Neural cell (in vitro differentiated cells): Measurements from ENCODE around the gene LRMDA.

Experiments used
- EP300 ChIP-seq: fragments of 450-650 bp; conservative IDR thresholded peaks from 2 replicates; pipeline ENCODE4 v1.6.1; 2014; ENCODE audit warnings: antibody characterized with exemption, mild to moderate bottlenecking, moderate library complexity; ENCODE audit not compliant: poor library complexity, severe bottlenecking
- EZH2 ChIP-seq: fragments of 200-600, 300-800 bp; shearing (Covaris generic), sonication (generic); IDR thresholded peaks from 2 replicates; pipeline ENCODE4 v1.6.1; 2014; ENCODE audit warnings: antibody characterized with exemption, low read length, borderline replicate concordance, mild to moderate bottlenecking; ENCODE audit not compliant: insufficient read depth, poor library complexity, severe bottlenecking
- MXI1 ChIP-seq: fragments of 450-650 bp; conservative IDR thresholded peaks from 2 replicates; pipeline ENCODE4 v1.6.1; 2014; ENCODE audit warnings: antibody characterized with exemption, mild to moderate bottlenecking; ENCODE audit not compliant: poor library complexity, severe bottlenecking
- POLR2AphosphoS5 ChIP-seq: IDR thresholded peaks from 2 replicates; pipeline ENCODE4 v1.6.1; 2012
- RAD21 ChIP-seq: fragments of 450-650 bp; conservative IDR thresholded peaks from 2 replicates; pipeline ENCODE4 v1.6.1; 2014; ENCODE audit warnings: antibody characterized with exemption, mild to moderate bottlenecking, moderate library complexity
- TAF1 ChIP-seq: IDR thresholded peaks from 2 replicates; pipeline ENCODE4 v1.6.1; 2012; ENCODE audit warnings: low read depth
- TF ChIP-seq, protein P1 (sequence below): fragments of 450-650 bp; IDR thresholded peaks from 2 replicates; pipeline ENCODE4 v1.5.1; 2014; ENCODE audit warnings: antibody characterized with exemption, mild to moderate bottlenecking, moderate library complexity; ENCODE audit not compliant: poor library complexity, severe bottlenecking

DNA sequence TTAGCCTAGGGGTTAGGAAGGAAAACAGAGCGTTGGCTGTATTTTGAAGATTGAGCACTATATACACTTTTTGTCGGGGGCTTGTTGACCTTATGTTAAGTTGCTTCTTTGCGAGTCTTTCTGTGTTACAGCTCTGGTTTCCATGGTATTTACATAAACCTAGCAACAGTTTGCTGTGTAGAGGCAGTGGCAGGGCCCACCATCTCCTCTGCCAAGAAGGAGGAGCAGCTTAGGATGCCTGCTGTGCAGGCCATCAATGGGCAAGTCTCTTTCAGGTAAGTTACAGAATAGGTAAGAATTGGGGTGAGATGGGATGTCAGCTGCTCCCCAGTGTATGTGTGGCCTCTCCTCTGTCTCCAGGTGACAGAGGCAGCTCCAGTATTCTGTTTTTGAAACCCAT, 485.5 kb downstream of the LRMDA start:
- TF ChIP-seq POLR2AphosphoS5 (no peak), EZH2 (no peak), MXI1 (no peak), TAF1 (no peak), EP300 (no peak), RAD21 (no peak)
- TF ChIP-seq, protein P1, sequence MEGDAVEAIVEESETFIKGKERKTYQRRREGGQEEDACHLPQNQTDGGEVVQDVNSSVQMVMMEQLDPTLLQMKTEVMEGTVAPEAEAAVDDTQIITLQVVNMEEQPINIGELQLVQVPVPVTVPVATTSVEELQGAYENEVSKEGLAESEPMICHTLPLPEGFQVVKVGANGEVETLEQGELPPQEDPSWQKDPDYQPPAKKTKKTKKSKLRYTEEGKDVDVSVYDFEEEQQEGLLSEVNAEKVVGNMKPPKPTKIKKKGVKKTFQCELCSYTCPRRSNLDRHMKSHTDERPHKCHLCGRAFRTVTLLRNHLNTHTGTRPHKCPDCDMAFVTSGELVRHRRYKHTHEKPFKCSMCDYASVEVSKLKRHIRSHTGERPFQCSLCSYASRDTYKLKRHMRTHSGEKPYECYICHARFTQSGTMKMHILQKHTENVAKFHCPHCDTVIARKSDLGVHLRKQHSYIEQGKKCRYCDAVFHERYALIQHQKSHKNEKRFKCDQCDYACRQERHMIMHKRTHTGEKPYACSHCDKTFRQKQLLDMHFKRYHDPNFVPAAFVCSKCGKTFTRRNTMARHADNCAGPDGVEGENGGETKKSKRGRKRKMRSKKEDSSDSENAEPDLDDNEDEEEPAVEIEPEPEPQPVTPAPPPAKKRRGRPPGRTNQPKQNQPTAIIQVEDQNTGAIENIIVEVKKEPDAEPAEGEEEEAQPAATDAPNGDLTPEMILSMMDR: no peak
